Osteoblast (primary cell): ENCODE measurements around the gene NOL7. TPM values are rescaled to one million over a fixed set of nuclear protein-coding genes. Genes with fewer than 3 reads are reported as not detected.

Experiments used
- DNase-seq: peaks from one replicate; pipeline ENCODE4 v3.0.0; 2011; ENCODE audit warnings: low spot score, mixed read lengths; ENCODE audit not compliant: insufficient read length; ENCODE audit errors: missing footprints
- H2AFZ ChIP-seq: 2 replicates; pipeline ENCODE4 v1.6.0; 2011; ENCODE audit warnings: mild to moderate bottlenecking, low read length
- H3K27ac ChIP-seq: 2 replicates; pipeline ENCODE4 v1.5.1; 2011; ENCODE audit warnings: mild to moderate bottlenecking, low read depth, low read length, moderate library complexity
- H3K27me3 ChIP-seq: 2 replicates; pipeline ENCODE4 v1.6.0; 2012; ENCODE audit warnings: mild to moderate bottlenecking, control low read depth, inconsistent platforms, low read length, moderate library complexity; ENCODE audit not compliant: insufficient read depth
- H3K36me3 ChIP-seq: 2 replicates; pipeline ENCODE4 v1.5.1; 2011; ENCODE audit warnings: mild to moderate bottlenecking, low read length, control low read depth, moderate library complexity; ENCODE audit not compliant: insufficient read depth
- H3K4me1 ChIP-seq: 2 replicates; pipeline ENCODE4 v1.5.1; 2011; ENCODE audit warnings: mild to moderate bottlenecking, low read length, control low read depth, moderate library complexity; ENCODE audit not compliant: insufficient read depth
- H3K4me2 ChIP-seq: 2 replicates; pipeline ENCODE4 v1.6.0; 2011; ENCODE audit warnings: mild to moderate bottlenecking, low read length; ENCODE audit not compliant: insufficient read depth
- H3K4me3 ChIP-seq: fragments of 200-600 bp; sonication (generic); 3 replicates; pipeline ENCODE4 v1.5.1; 2012; ENCODE audit warnings: mild to moderate bottlenecking, low read length, inconsistent platforms; ENCODE audit not compliant: insufficient read depth
- H3K79me2 ChIP-seq: 2 replicates; pipeline ENCODE4 v1.6.0; 2012; ENCODE audit warnings: mild to moderate bottlenecking, low read length, control low read depth, inconsistent platforms; ENCODE audit not compliant: insufficient read depth
- H3K9me3 ChIP-seq: 2 replicates; pipeline ENCODE4 v1.5.1; 2011; ENCODE audit warnings: low read depth, low read length, control low read depth
- H4K20me1 ChIP-seq: 2 replicates; pipeline ENCODE4 v1.6.0; 2012; ENCODE audit warnings: mild to moderate bottlenecking, low read length, control low read depth; ENCODE audit not compliant: insufficient read depth
- CTCF ChIP-seq: IDR thresholded peaks from 2 replicates; pipeline ENCODE4 v1.5.1; 2011; ENCODE audit warnings: mild to moderate bottlenecking, low read depth, low read length, moderate library complexity; ENCODE audit errors: extremely low read depth
- total RNA-seq: library from RNA; depleted of rRNA; stranded (reverse); fragments of >200 nt; gene quantifications from 2 replicates; pipeline ENCODE4 v1.2.3, GENCODE V29; 2012

Gene NOL7
- total RNA-seq, 1 donor, result 44.9 TPM

GRCh38 chr6:13574571-13575376 is 40.4 kb upstream of the NOL7 start, which contains the start of gene SIRT5:
Gene SIRT5, plus strand, starts transcription at chr6:13574601. Its CDS starts 9,510 bp downstream, at chr6:13584111.
- TF ChIP-seq CTCF, result no peak
- H2AFZ ChIP-seq, result peak within 1 kb of the TSS; percentile 97
- DNase-seq, result peak; percentile 95
- no peaks in the 10 kb centered on the region for H3K27me3 ChIP-seq
- H4K20me1 ChIP-seq, result peaks cover 4% of the 10 kb centered on the region
- peak within 1 kb of the TSS; percentile 90 for H3K4me3 ChIP-seq
- peak within 1 kb of the TSS; percentile 95 for H3K4me2 ChIP-seq
- peaks cover 11% of the 10 kb centered on the region for H3K79me2 ChIP-seq
- no peaks in the 10 kb centered on the region for H3K9me3 ChIP-seq
- peak within 1 kb of the TSS; percentile 84 for H3K27ac ChIP-seq
- H3K4me1 ChIP-seq, result peaks cover 6% of the 10 kb centered on the region
- H3K36me3 ChIP-seq, result no peaks in the 10 kb centered on the region

- Histone ChIP-seq H3K27ac (peak overlapping the region; percentile 84), H2AFZ (peak overlapping the region; percentile 97)
These were observed 39.8 kb upstream of the NOL7 start for GRCh38 chr6:13575377-13575775.

GRCh38 chr6:13576017-13576416 is 39.1 kb upstream of the NOL7 start:
- Histone ChIP-seq H3K4me1 (peaks cover 6% of the 10 kb centered on the region), H3K4me3 (no peak overlapping the region), H3K27me3 (no peaks in the 10 kb centered on the region), H2AFZ (no peak overlapping the region), H3K27ac (no peak overlapping the region), H3K36me3 (no peaks in the 10 kb centered on the region), H3K79me2 (peaks cover 11% of the 10 kb centered on the region), H3K9me3 (no peaks in the 10 kb centered on the region), H3K4me2 (no peak overlapping the region), H4K20me1 (peaks cover 4% of the 10 kb centered on the region)
- DNase-seq, result no peak
- TF ChIP-seq CTCF, result no peak

More at GRCh38 chr6:13575377-13575775, 39.8 kb upstream of the NOL7 start:
- Histone ChIP-seq H3K4me1 (peaks cover 6% of the 10 kb centered on the region), H3K36me3 (no peaks in the 10 kb centered on the region), H3K79me2 (peaks cover 11% of the 10 kb centered on the region), H3K4me3 (peak overlapping the region; percentile 90), H3K9me3 (no peaks in the 10 kb centered on the region), H4K20me1 (peaks cover 4% of the 10 kb centered on the region), H3K4me2 (peak overlapping the region; percentile 95), H3K27me3 (no peaks in the 10 kb centered on the region)
- no peak for DNase-seq
- peak; percentile 77 for TF ChIP-seq CTCF

GRCh38 chr6:13577926-13578325 is 37.2 kb upstream of the NOL7 start:
- Histone ChIP-seq H2AFZ (no peak overlapping the region), H3K4me2 (no peak overlapping the region), H3K79me2 (peaks cover 11% of the 10 kb centered on the region), H3K27ac (no peak overlapping the region), H3K9me3 (no peaks in the 10 kb centered on the region), H3K4me3 (no peak overlapping the region), H3K27me3 (no peaks in the 10 kb centered on the region), H4K20me1 (peaks cover 4% of the 10 kb centered on the region), H3K36me3 (no peaks in the 10 kb centered on the region), H3K4me1 (peaks cover 6% of the 10 kb centered on the region)
- no peak for TF ChIP-seq CTCF
- DNase-seq, result no peak
